Forelimb muscle (tissue), 1 donor: ENCODE measurements around the gene AGBL4. TPM values are rescaled to one million over a fixed set of nuclear protein-coding genes. Genes with fewer than 3 reads are reported as not detected.
"Not testable (repeated sequence)": the region's sequence is repeated elsewhere in the genome, so short reads cannot be mapped to it uniquely, and the experiment has no call there.

Source experiments
- DNase-seq: peaks from one replicate; pipeline ENCODE4 v3.0.0-alpha.2; 2013; ENCODE audit warnings: low read depth
- polyA plus RNA-seq: library from polyadenylated mRNA; unstranded; fragments of 120-200 nt; gene quantifications from one replicate; pipeline ENCODE4 v1.2.1, GENCODE V29; 2013; ENCODE audit not compliant: insufficient read length

Gene AGBL4
- polyA plus RNA-seq, 1 donor, result 0.15 TPM

- no peak for DNase-seq
Measured at GRCh38 chr1:49306507-49307070, 717.2 kb downstream of the AGBL4 start.

- not testable (repeated sequence) for DNase-seq
Measured at GRCh38 chr1:49302400-49302799, 721.4 kb downstream of the AGBL4 start.

- no peak for DNase-seq
Measured at GRCh38 chr1:49298304-49298703, 725.5 kb downstream of the AGBL4 start.

- DNase-seq, result no peak
Measured at GRCh38 chr1:49297783-49298182, 726.0 kb downstream of the AGBL4 start.

GRCh38 chr1:49294539-49294938, 729.2 kb downstream of the AGBL4 start:
- no peak for DNase-seq

GRCh38 chr1:49293016-49293415, 730.7 kb downstream of the AGBL4 start:
- no peak for DNase-seq

- not testable (repeated sequence) for DNase-seq
Measured at GRCh38 chr1:49257211-49258049, 766.3 kb downstream of the AGBL4 start.

- no peak for DNase-seq
Measured at GRCh38 chr1:49252917-49253316, 770.8 kb downstream of the AGBL4 start.

- no peak for DNase-seq
Measured at GRCh38 chr1:49251019-49251784, 772.6 kb downstream of the AGBL4 start.

- DNase-seq, result no peak
Measured at GRCh38 chr1:49240709-49241221, 783.0 kb downstream of the AGBL4 start.

GRCh38 chr1:49234988-49235387, 788.8 kb downstream of the AGBL4 start:
- no peak for DNase-seq

GRCh38 chr1:49229555-49229954, 794.2 kb downstream of the AGBL4 start:
- no peak for DNase-seq

GRCh38 chr1:49226758-49227157, 797.0 kb downstream of the AGBL4 start:
- DNase-seq, result no peak

- DNase-seq, result no peak
Measured at GRCh38 chr1:49225464-49225863, 798.3 kb downstream of the AGBL4 start.

- no peak for DNase-seq
Measured at GRCh38 chr1:49213301-49213700, 810.5 kb downstream of the AGBL4 start.

GRCh38 chr1:49208712-49209111, 815.0 kb downstream of the AGBL4 start:
- DNase-seq, result no peak

GRCh38 chr1:49204720-49205119, 819.0 kb downstream of the AGBL4 start:
- DNase-seq, result no peak

GRCh38 chr1:49200738-49201137, 823.0 kb downstream of the AGBL4 start:
- no peak for DNase-seq

- DNase-seq, result no peak
Measured at GRCh38 chr1:49199564-49199963, 824.2 kb downstream of the AGBL4 start.

GRCh38 chr1:49197081-49197480, 826.7 kb downstream of the AGBL4 start:
- DNase-seq, result no peak

GRCh38 chr1:49190138-49190537, 833.6 kb downstream of the AGBL4 start:
- DNase-seq, result no peak

GRCh38 chr1:49187056-49187455, 836.7 kb downstream of the AGBL4 start:
- no peak for DNase-seq
